Liver (tissue), 3 donors: ENCODE measurements around the gene ADGRF3.

Experiments used
- MAX ChIP-seq: IDR thresholded peaks from 2 replicates; pipeline ENCODE4 v1.6.1; 2016; ENCODE audit warnings: antibody characterized with exemption
- RXRA ChIP-seq, 2 donors: IDR thresholded peaks; 2 replicates each; pipeline ENCODE4 v1.6.1; 2017 to 2018; ENCODE audit warnings: antibody characterized with exemption in 2 of 2, mild to moderate bottlenecking in 1 of 2
- TAF1 ChIP-seq: conservative IDR thresholded peaks from 2 replicates; pipeline ENCODE4 v1.6.1; 2016; ENCODE audit warnings: antibody characterized with exemption, mild to moderate bottlenecking
- TF ChIP-seq, protein P1 (sequence below): fragments of 150-350 bp; IDR thresholded peaks from 2 replicates; pipeline ENCODE4 v1.5.1; 2017; ENCODE audit warnings: improper control_type of control experiment, low read depth, low read length; ENCODE audit not compliant: missing input control
- donor health status: healthy.
- donor health status: healthy.

- TF ChIP-seq TAF1 (no peak), MAX (no peak), RXRA (IDR thresholded peaks at IDR 0.05) (no peak)
- TF ChIP-seq, protein P1, sequence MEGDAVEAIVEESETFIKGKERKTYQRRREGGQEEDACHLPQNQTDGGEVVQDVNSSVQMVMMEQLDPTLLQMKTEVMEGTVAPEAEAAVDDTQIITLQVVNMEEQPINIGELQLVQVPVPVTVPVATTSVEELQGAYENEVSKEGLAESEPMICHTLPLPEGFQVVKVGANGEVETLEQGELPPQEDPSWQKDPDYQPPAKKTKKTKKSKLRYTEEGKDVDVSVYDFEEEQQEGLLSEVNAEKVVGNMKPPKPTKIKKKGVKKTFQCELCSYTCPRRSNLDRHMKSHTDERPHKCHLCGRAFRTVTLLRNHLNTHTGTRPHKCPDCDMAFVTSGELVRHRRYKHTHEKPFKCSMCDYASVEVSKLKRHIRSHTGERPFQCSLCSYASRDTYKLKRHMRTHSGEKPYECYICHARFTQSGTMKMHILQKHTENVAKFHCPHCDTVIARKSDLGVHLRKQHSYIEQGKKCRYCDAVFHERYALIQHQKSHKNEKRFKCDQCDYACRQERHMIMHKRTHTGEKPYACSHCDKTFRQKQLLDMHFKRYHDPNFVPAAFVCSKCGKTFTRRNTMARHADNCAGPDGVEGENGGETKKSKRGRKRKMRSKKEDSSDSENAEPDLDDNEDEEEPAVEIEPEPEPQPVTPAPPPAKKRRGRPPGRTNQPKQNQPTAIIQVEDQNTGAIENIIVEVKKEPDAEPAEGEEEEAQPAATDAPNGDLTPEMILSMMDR, result no peak
These were observed 38.0 kb upstream of the ADGRF3 start for GRCh38 chr2:26384597-26384996.
